ENCODE measurements around the gene UBE2QL1. TPM values are rescaled to one million over a fixed set of nuclear protein-coding genes. Genes with fewer than 3 reads are reported as not detected.
A peak's percentile ranks its signal among the peaks of the same experiment; 100 is the strongest.

The UBE2QL1 gene
- under 1 TPM; 0.10 TPM for total RNA-seq

- DNase-seq: no peak
- CTCF ChIA-PET: no interaction called here
Measured at GRCh38 chr5:6448622-6449464, at the start of gene UBE2QL1. Gene UBE2QL1, plus strand, starts transcription at chr5:6448859. Its CDS starts 35 bp downstream, at chr5:6448894.

DNA sequence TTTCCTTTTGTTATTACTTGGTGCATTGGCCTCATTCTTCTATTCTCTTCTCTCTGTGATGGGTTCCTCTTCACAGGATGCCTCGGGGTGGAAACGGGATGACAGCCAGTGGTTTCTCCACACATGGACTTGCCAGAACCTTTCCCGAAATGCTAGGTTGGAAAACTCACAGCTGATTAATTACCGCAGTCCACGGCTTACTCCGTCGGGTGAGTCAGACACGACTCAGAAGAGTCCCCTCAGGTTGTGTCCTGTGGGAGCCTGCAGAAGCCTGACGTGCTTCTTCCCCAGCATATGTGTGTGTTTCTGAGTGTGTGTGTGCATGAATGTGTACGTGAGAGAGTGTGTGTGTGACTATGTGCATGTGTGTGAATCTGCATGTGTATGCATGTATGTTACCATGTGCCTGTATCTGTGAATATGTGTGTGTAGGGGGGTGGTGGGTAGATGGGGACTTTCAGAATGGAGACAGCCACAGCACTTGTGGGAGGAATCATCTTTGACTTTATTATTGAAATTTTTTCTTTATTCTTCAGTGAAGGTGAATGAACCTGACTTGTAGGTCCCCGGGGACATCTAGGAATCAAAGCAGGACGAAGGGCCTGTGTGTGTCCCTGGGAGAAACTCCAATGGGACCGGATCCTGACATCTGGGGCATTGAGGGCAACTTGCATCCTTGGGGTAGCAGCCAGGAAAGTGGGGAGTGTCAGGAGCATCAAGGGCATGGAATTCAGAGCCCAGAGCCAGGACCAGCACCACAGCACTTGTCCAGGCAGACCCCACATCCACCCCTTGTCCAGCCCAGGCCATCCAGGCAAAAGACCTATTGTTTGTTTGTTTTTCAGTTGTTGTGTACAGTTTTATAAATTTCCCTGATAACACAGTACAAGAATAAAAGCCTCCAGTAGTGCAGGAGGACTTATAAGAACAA, 48.4 kb upstream of the UBE2QL1 start:
- POLR2A ChIA-PET: no interaction called here
- no peak for DNase-seq
- no peaks in the 10 kb centered on the region for H3K36me3 Mint-ChIP-seq (ENCODE audit: low read depth)
- peaks cover 13% of the 10 kb centered on the region for H3K27me3 Mint-ChIP-seq
- H3K4me1 Mint-ChIP-seq: no peaks in the 10 kb centered on the region
- CTCF ChIA-PET: no interaction called here
- H3K4me3 Mint-ChIP-seq: no peak overlapping the region
- H3K27ac Mint-ChIP-seq: no peak overlapping the region
- H3K9me3 Mint-ChIP-seq: no peaks in the 10 kb centered on the region

More at GRCh38 chr5:6448622-6449464, at the start of gene UBE2QL1:
- Mint-ChIP-seq H3K27me3 (peaks cover 49% of the 10 kb centered on the region), H3K36me3 (ENCODE audit: low read depth) (no peaks in the 10 kb centered on the region), H3K9me3 (no peaks in the 10 kb centered on the region), H3K27ac (no peak within 1 kb of the TSS), H3K4me1 (peaks cover 7% of the 10 kb centered on the region), H3K4me3 (peak within 1 kb of the TSS; percentile 53)
- POLR2A ChIA-PET: no interaction called here

- no peak for DNase-seq
- no peaks in the 10 kb centered on the region for H3K9me3 Mint-ChIP-seq
- H3K4me1 Mint-ChIP-seq: no peaks in the 10 kb centered on the region
- ChIA-PET CTCF (no interaction called here), POLR2A (no interaction called here)
- no peaks in the 10 kb centered on the region for H3K36me3 Mint-ChIP-seq (ENCODE audit: low read depth)
- H3K27ac Mint-ChIP-seq: no peak overlapping the region
- H3K27me3 Mint-ChIP-seq: peaks cover 13% of the 10 kb centered on the region
- H3K4me3 Mint-ChIP-seq: no peak overlapping the region
Measured at GRCh38 chr5:6401410-6401809, 47.2 kb upstream of the UBE2QL1 start.

DNA sequence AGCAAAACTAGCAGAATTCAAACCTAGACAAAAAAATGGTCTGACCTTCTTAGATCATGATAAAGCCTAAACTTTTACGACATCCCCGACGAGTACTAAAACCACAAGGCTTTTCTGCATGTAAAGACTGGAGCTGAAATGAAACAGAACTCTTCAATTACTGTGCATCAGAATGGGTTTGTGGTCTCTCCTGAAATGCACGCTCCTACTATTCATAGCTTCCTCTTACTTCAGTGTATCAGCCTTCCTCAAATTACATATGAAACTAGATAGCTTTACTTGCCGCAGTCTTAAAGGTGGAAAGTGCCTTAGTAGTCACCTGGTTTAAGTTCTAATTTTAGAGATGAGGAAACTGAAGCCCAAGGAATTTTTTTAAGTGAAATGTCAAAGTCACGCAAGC, 45.7 kb upstream of the UBE2QL1 start:
- CTCF ChIA-PET: no interaction called here
- peaks cover 17% of the 10 kb centered on the region for H3K27me3 Mint-ChIP-seq
- H3K9me3 Mint-ChIP-seq: no peaks in the 10 kb centered on the region
- no peaks in the 10 kb centered on the region for H3K36me3 Mint-ChIP-seq (ENCODE audit: low read depth)
- H3K4me3 Mint-ChIP-seq: no peak overlapping the region
- H3K4me1 Mint-ChIP-seq: no peaks in the 10 kb centered on the region
- no peak for DNase-seq
- POLR2A ChIA-PET: no interaction called here
- no peak overlapping the region for H3K27ac Mint-ChIP-seq

- Mint-ChIP-seq H3K4me3 (no peak overlapping the region), H3K4me1 (no peaks in the 10 kb centered on the region), H3K9me3 (no peaks in the 10 kb centered on the region), H3K27me3 (peaks cover 17% of the 10 kb centered on the region), H3K36me3 (ENCODE audit: low read depth) (no peaks in the 10 kb centered on the region), H3K27ac (no peak overlapping the region)
- no peak for DNase-seq
- ChIA-PET CTCF (no interaction called here), POLR2A (no interaction called here)
Measured at GRCh38 chr5:6403416-6403815, 45.2 kb upstream of the UBE2QL1 start.

DNA sequence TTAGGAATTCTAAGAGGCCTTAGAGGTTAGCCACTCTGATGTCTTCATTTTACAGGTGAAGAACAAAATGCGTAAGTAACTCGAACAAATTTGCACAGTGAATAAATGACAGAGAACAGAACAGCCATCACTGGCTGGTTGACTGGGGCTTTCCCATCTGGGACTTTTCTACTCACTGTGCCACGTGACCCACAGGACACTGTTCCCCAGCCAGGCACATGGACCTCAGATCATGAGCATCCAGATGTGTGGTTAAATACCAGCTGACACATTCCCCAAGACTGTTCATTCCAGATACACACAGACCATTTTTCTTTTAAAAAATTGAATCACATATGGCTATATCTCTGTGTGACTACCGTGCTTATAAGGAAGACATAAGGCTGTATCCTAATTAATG, 44.5 kb upstream of the UBE2QL1 start:
- Mint-ChIP-seq H3K9me3 (no peaks in the 10 kb centered on the region), H3K4me3 (no peak overlapping the region), H3K36me3 (ENCODE audit: low read depth) (no peaks in the 10 kb centered on the region), H3K27me3 (peaks cover 17% of the 10 kb centered on the region), H3K4me1 (no peaks in the 10 kb centered on the region), H3K27ac (no peak overlapping the region)
- DNase-seq: no peak
- ChIA-PET POLR2A (no interaction called here), CTCF (interaction anchor here (0.6 kb wide), 1 partner anchor 107 kb away, joined by 3 read pairs; no protein-coding TSS in a partner anchor)

DNA sequence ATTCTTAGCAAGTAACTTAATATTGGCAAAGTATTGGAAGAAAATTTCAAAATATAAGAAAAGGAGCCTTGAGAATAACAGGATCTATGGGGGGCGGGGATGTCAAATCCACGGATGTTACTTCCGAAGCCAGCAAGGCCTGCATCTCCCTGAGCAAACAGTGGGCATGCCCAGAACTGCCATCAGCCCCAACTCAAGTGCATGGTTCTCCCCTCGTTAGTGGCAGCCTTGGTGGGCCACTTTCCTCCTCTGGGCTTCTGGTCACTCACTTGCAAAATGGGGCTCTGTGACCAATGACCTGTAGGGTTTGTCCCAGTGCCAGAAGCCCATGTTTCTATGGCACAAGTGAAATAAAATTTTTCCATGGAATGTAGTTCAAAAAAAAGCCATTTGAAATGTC, 43.1 kb upstream of the UBE2QL1 start:
- Mint-ChIP-seq H3K36me3 (ENCODE audit: low read depth) (no peaks in the 10 kb centered on the region), H3K4me1 (no peaks in the 10 kb centered on the region), H3K27ac (no peak overlapping the region), H3K27me3 (peaks cover 13% of the 10 kb centered on the region), H3K4me3 (no peak overlapping the region), H3K9me3 (no peaks in the 10 kb centered on the region)
- POLR2A ChIA-PET: no interaction called here
- DNase-seq: no peak
- CTCF ChIA-PET: no interaction called here

DNA sequence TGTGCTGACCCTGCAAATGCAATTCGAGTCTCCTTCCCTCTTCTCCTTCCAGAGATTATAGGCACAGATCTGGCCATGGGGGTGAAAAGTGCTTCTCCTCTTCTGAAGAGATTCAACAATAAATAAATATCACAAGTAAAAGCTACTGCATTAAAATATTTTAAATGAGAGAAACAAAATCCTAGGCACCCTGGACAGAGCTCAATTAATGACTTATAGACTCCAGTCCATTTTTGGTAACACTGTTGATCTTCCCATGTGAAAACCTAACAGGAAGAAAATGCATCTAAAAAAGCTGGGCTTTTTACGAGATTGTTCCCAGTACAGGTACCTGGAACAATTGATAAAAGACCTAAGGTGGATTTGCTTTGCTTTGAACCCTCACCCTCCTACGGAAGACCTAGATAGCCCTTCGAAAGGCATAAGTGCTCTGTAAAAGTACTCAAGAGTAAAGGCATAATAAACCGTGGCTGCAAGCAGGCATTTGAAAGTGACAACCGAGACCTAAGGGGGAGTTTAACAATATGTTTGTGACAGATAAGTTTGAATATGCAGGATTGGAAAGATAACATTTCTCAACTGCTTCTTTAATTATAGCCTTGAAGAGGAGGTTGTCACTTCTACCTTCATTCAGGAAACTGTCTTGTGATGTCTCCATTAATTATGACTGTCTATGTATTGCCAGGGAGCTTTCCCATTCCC, 41.0 kb upstream of the UBE2QL1 start:
- ChIA-PET POLR2A (no interaction called here), CTCF (no interaction called here)
- no peaks in the 10 kb centered on the region for H3K4me1 Mint-ChIP-seq
- H3K4me3 Mint-ChIP-seq: no peak overlapping the region
- H3K36me3 Mint-ChIP-seq (ENCODE audit: low read depth): no peaks in the 10 kb centered on the region
- H3K27ac Mint-ChIP-seq: no peak overlapping the region
- peaks cover 11% of the 10 kb centered on the region for H3K27me3 Mint-ChIP-seq
- H3K9me3 Mint-ChIP-seq: no peaks in the 10 kb centered on the region
- no peak for DNase-seq

GRCh38 chr5:6408260-6408596, 40.4 kb upstream of the UBE2QL1 start:
- ChIA-PET CTCF (no interaction called here), POLR2A (no interaction called here)
- H3K9me3 Mint-ChIP-seq: no peaks in the 10 kb centered on the region
- DNase-seq: no peak
- peaks cover 6% of the 10 kb centered on the region for H3K27me3 Mint-ChIP-seq
- no peaks in the 10 kb centered on the region for H3K4me1 Mint-ChIP-seq
- no peak overlapping the region for H3K27ac Mint-ChIP-seq
- H3K4me3 Mint-ChIP-seq: no peak overlapping the region
- no peaks in the 10 kb centered on the region for H3K36me3 Mint-ChIP-seq (ENCODE audit: low read depth)

DNA sequence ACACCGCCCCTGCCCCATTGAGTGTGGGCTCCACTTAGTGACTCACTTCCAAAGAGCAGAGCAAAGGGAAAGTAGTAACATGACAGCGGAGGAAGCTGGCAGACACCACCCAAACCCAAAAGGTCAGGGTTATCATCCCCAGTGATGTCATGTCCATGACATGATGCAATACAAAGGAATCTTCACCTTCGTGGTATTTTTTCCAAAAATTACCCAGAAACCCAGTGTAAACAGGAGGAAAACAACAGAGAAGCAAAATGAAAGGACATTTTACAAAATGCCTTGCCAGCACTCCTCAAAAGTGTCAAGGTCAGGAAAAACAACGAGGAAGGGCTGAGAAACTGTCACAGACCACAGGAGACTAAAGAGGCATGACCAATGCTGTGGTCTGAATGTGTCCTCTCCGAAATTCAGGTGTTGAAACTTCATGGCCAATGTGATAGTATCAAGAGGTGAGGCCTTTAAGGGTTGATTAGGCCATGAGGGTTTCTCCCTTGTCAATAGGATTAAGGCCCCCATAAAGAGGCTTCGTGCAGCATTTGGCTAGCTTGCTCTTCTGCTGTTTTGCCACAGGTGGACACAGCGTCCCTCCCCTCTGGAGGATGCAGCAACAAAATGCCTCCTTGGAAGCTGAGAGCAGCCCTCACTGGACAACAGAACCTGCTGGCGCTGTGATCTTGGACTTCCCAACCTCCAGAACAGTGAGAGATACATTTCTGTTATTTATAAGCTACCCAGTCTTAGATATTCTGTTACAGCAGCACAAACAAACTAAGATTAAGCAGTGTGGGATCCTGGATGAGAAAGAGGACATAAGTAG, 39.8 kb upstream of the UBE2QL1 start:
- CTCF ChIA-PET: no interaction called here
- DNase-seq: no peak
- H3K9me3 Mint-ChIP-seq: no peaks in the 10 kb centered on the region
- H3K4me3 Mint-ChIP-seq: no peak overlapping the region
- POLR2A ChIA-PET: no interaction called here
- no peak overlapping the region for H3K27ac Mint-ChIP-seq
- no peaks in the 10 kb centered on the region for H3K4me1 Mint-ChIP-seq
- peaks cover 5% of the 10 kb centered on the region for H3K27me3 Mint-ChIP-seq
- H3K36me3 Mint-ChIP-seq (ENCODE audit: low read depth): no peaks in the 10 kb centered on the region

DNA sequence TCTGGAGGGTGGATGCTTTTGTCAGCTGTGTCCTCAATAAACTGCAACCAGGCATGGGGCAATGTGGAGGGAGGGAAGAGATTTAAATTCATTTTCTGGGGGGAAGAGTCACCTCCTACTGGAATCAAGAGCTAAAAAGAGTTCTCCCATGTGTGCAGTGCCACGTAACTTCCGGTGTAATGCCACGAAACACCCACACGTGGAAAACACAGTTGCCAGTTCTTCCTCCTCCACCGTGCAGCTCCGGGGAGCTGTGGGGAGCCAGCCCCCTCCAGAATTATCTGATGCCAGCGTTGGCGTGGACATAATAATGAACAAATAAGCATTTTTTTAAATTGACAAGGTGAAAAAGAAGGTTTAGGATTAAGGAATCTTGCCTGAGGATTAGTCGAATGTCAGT, 38.2 kb upstream of the UBE2QL1 start:
- CTCF ChIA-PET: no interaction called here
- Mint-ChIP-seq H3K4me1 (no peaks in the 10 kb centered on the region), H3K36me3 (ENCODE audit: low read depth) (no peaks in the 10 kb centered on the region), H3K27ac (no peak overlapping the region), H3K4me3 (no peak overlapping the region), H3K27me3 (peaks cover 8% of the 10 kb centered on the region), H3K9me3 (no peaks in the 10 kb centered on the region)
- no peak for DNase-seq
- POLR2A ChIA-PET: no interaction called here

- Mint-ChIP-seq H3K4me3 (no peak overlapping the region), H3K9me3 (no peaks in the 10 kb centered on the region)
- DNase-seq: no peak
Measured at GRCh38 chr5:6411141-6411540, 37.5 kb upstream of the UBE2QL1 start.

GRCh38 chr5:6412811-6413210, 35.8 kb upstream of the UBE2QL1 start:
- Mint-ChIP-seq H3K4me1 (no peaks in the 10 kb centered on the region), H3K27ac (no peak overlapping the region), H3K36me3 (ENCODE audit: low read depth) (no peaks in the 10 kb centered on the region), H3K27me3 (peaks cover 3% of the 10 kb centered on the region), H3K9me3 (no peaks in the 10 kb centered on the region), H3K4me3 (no peak overlapping the region)
- POLR2A ChIA-PET: no interaction called here
- no peak for DNase-seq
- CTCF ChIA-PET: no interaction called here

More at GRCh38 chr5:6411141-6411540, 37.5 kb upstream of the UBE2QL1 start:
- Mint-ChIP-seq H3K27ac (no peak overlapping the region), H3K27me3 (peaks cover 8% of the 10 kb centered on the region), H3K4me1 (no peaks in the 10 kb centered on the region), H3K36me3 (ENCODE audit: low read depth) (no peaks in the 10 kb centered on the region)
- ChIA-PET POLR2A (no interaction called here), CTCF (no interaction called here)
